K562 (cell line): ENCODE measurements around the gene CCSER1. TPM values are rescaled to one million over a fixed set of nuclear protein-coding genes. Genes with fewer than 3 reads are reported as not detected.

ENCODE experiments used
- ATAC-seq: fragments of 200-7000 bp; cut with Tn5 transposase; 3 replicates; pipeline ENCODE4 v1.9.1; 2020; ENCODE audit warnings: moderate library complexity
- BruUV-seq: library from RNA; stranded (reverse); fragments of 400-500 nt; replicated peaks from 2 replicates; lab custom pipeline; 2021; lab: Mats Ljungman, UMichigan
- CTCF ChIA-PET: fragments of 300-600 bp; formaldehyde crosslinking; extraction: SDS; loops from one replicate; lab custom pipeline; 2021; ENCODE audit warnings: low intra/inter-chr PET ratio; lab: Yijun Ruan, JAX
- POLR2A ChIA-PET: fragments of 300-600, 350-650 bp; sonication (Branson Sonifier 250); formaldehyde crosslinking; extraction: SDS; loops from one replicate; lab custom pipeline; 2021; ENCODE audit warnings: antibody characterized with exemption, inconsistent platforms; lab: Yijun Ruan, JAX
- DNase-seq, 4 experiments: peaks; one replicate each; pipeline versions ENCODE4 v3.0.0 to v3.0.0-alpha.2; 2011 to 2018; ENCODE audit warnings: low spot score in 3 of 4, mixed read lengths in 3 of 4; ENCODE audit errors: extremely low read depth in 1 of 4
- FAIRE-seq: peaks from 2 replicates; lab custom pipeline; 2011; peaks lifted over from hg19 to GRCh38; lab: Jason Lieb, UNC
- H2AFZ ChIP-seq: 2 replicates; pipeline ENCODE4 v1.6.0; 2011; ENCODE audit warnings: low read depth, low read length, control low read depth, inconsistent platforms
- H3K27ac ChIP-seq: fragments of 200-600 bp; 3 replicates; pipeline ENCODE4 v1.8.0; 2011; ENCODE audit warnings: low read depth, mild to moderate bottlenecking, control low read depth, inconsistent platforms, low read length, moderate library complexity, mixed read lengths; ENCODE audit errors: extremely low read depth
- H3K27me3 ChIP-seq, 2 experiments: fragments of 300-600 bp in 1 of 2; 2 replicates in 1 of 2; 3 replicates in 1 of 2; pipeline versions ENCODE4 v1.6.0 to v1.8.0; 2011; ENCODE audit warnings: inconsistent platforms in 2 of 2, low read length in 2 of 2, mild to moderate bottlenecking in 1 of 2, mixed read lengths in 1 of 2, moderate library complexity in 1 of 2; ENCODE audit not compliant: control insufficient read depth in 2 of 2, insufficient read depth in 2 of 2
- H3K36me3 ChIP-seq: fragments of 300-600 bp; 3 replicates; pipeline ENCODE4 v1.8.0; 2011; ENCODE audit warnings: mild to moderate bottlenecking, low read length, inconsistent platforms; ENCODE audit not compliant: control insufficient read depth, insufficient read depth
- H3K4me1 ChIP-seq, 2 experiments: fragments of 200-600 bp in 1 of 2; replicated peaks in 1 of 2; 2 replicates in 1 of 2; 3 replicates in 1 of 2; pipeline versions ENCODE4 v1.5.1 to v1.8.0; 2011; ENCODE audit warnings: inconsistent platforms in 2 of 2, low read length in 2 of 2, mild to moderate bottlenecking in 1 of 2, mixed read lengths in 1 of 2, moderate library complexity in 1 of 2; ENCODE audit not compliant: control insufficient read depth in 2 of 2, insufficient read depth in 2 of 2
- H3K4me2 ChIP-seq: 2 replicates; pipeline ENCODE4 v1.6.1; 2011; ENCODE audit warnings: low read length, control low read depth, inconsistent platforms, mixed read lengths; ENCODE audit not compliant: insufficient read depth
- H3K4me3 ChIP-seq: fragments of 200-600 bp; sonication (generic), shearing (Covaris generic); 2 replicates; pipeline ENCODE4 v1.5.1; 2016; ENCODE audit warnings: control low read depth, inconsistent platforms
- H3K79me2 ChIP-seq: fragments of 200-600 bp; 3 replicates; pipeline ENCODE4 v1.8.0; 2011; ENCODE audit warnings: low read length, inconsistent platforms; ENCODE audit not compliant: control insufficient read depth, insufficient read depth
- H3K9ac ChIP-seq, 2 experiments: 2 replicates each; pipeline versions ENCODE4 v1.6.0 to v1.6.1; 2011; ENCODE audit warnings: low read depth in 2 of 2, low read length in 2 of 2, control low read depth in 1 of 2, inconsistent platforms in 1 of 2, mild to moderate bottlenecking in 1 of 2, mixed read lengths in 1 of 2; ENCODE audit not compliant: insufficient read depth in 1 of 2
- H3K9me1 ChIP-seq: one replicate; pipeline ENCODE4 v1.6.0; 2011; ENCODE audit warnings: inconsistent platforms, mild to moderate bottlenecking, low read length, moderate library complexity; ENCODE audit not compliant: control insufficient read depth, insufficient read depth
- H3K9me3 ChIP-seq: replicated peaks from 2 replicates; pipeline ENCODE4 v1.5.1; 2011; ENCODE audit warnings: low read depth, low read length, inconsistent platforms; ENCODE audit not compliant: control insufficient read depth, insufficient read depth
- H4K20me1 ChIP-seq: replicated peaks from 2 replicates; pipeline ENCODE4 v1.6.1; 2011; ENCODE audit warnings: low read length, inconsistent platforms, mixed read lengths; ENCODE audit not compliant: control insufficient read depth, insufficient read depth
- CEBPZ ChIP-seq: fragments of 150-350 bp; IDR thresholded peaks from 2 replicates; pipeline ENCODE4 v1.6.1; 2014; ENCODE audit warnings: low read depth, mild to moderate bottlenecking, low read length, borderline replicate concordance
- KLF16 ChIP-seq: IDR thresholded peaks from 2 replicates; pipeline ENCODE4 v1.6.1; 2016; ENCODE audit warnings: antibody characterized with exemption
- ZZZ3 ChIP-seq: fragments of 450-650 bp; IDR thresholded peaks from 2 replicates; pipeline ENCODE4 v1.6.1; 2016; ENCODE audit warnings: antibody characterized with exemption, mild to moderate bottlenecking, moderate library complexity
- in situ Hi-C: fragments of 300-500 bp; cut with MboI; formaldehyde crosslinking; loops from 4 replicates; pipeline ENCODE4 v1.15.0; 2018; ENCODE audit warnings: inconsistent platforms, mixed read lengths
- intact Hi-C: fragments of 100-400 bp; cut with micrococcal nuclease; formaldehyde crosslinking; loops from 2 replicates; pipeline ENCODE4 v1.14.2; 2022
- polyA plus RNA-seq, 8 experiments: library from polyadenylated mRNA; depleted of rRNA in 4 of 8; stranded (reverse) in 5 of 8; unstranded in 3 of 8; fragments of >200 nt; fragmentation: Nextera tagmentation in 2 of 8; fragmentation: Illumina TruSeq in 1 of 8; extraction: Ambion mirVana in 2 of 8; extraction: Trizol in 1 of 8; gene quantifications; 2 replicates each; pipeline versions ENCODE4 v1.2.1 to v1.2.3, GENCODE V29; 2011 to 2014; ENCODE audit warnings: inconsistent platforms in 1 of 8, missing spikeins in 1 of 8
- total RNA-seq, 7 experiments: library from RNA; depleted of rRNA in 6 of 7; stranded (reverse); fragments of >200 nt in 6 of 7; fragmentation: Illumina TruSeq in 2 of 7; extraction: Trizol in 2 of 7; gene quantifications; 2 replicates each; pipeline versions ENCODE4 v1.2.1 to v1.2.3, GENCODE V29; 2011 to 2021; ENCODE audit warnings: low replicate concordance in 1 of 7

The CCSER1 gene
- total and polyA plus RNA-seq, 9 of the 15 experiments (the other 6 are each of a cell fraction or from before 2014, with no cell fraction given), result not detected

- no peak for DNase-seq
Measured at GRCh38 chr4:90438522-90438921, 311.3 kb downstream of the CCSER1 start.

More at GRCh38 chr4:90438522-90438921, 311.3 kb downstream of the CCSER1 start:
- BruUV-seq, result no TSS peak
- Histone ChIP-seq H3K36me3 (no peaks in the 10 kb centered on the region), H3K9me3 (no peaks in the 10 kb centered on the region), H3K4me2 (no peak overlapping the region), H3K27me3 (no peaks in the 10 kb centered on the region), H3K9me1 (no peaks in the 10 kb centered on the region), H3K9ac (no peak overlapping the region), H4K20me1 (no peaks in the 10 kb centered on the region), H3K27ac (no peak overlapping the region), H3K79me2 (no peaks in the 10 kb centered on the region), H3K4me1 (no peaks in the 10 kb centered on the region), H3K4me3 (no peak overlapping the region), H2AFZ (no peak overlapping the region)
- no peak for ATAC-seq
- intact Hi-C loops, result no loop called here
- ChIA-PET POLR2A (no interaction called here), CTCF (no interaction called here)
- TF ChIP-seq ZZZ3 (no peak), KLF16 (no peak), CEBPZ (no peak)
- in situ Hi-C loops, result no loop called here
- no peak for FAIRE-seq
